ENCODE data around the gene ZC3H7B. TPM values are rescaled to one million over a fixed set of nuclear protein-coding genes. Genes with fewer than 3 reads are reported as not detected.

The ZC3H7B gene
- polyA plus RNA-seq, 1 experiment, result 59.4 TPM

GRCh38 chr22:41311487-41311886 is 10.2 kb downstream of the ZC3H7B start:
- POLR2A ChIA-PET, result no interaction called here
- peaks cover 5% of the 10 kb centered on the region for H3K36me3 ChIP-seq (ENCODE audit: control insufficient read depth, insufficient read depth, low read length)
- H3K27me3 ChIP-seq (ENCODE audit: control insufficient read depth, insufficient read depth, low read length), result no peaks in the 10 kb centered on the region
- TF ChIP-seq, protein P1, sequence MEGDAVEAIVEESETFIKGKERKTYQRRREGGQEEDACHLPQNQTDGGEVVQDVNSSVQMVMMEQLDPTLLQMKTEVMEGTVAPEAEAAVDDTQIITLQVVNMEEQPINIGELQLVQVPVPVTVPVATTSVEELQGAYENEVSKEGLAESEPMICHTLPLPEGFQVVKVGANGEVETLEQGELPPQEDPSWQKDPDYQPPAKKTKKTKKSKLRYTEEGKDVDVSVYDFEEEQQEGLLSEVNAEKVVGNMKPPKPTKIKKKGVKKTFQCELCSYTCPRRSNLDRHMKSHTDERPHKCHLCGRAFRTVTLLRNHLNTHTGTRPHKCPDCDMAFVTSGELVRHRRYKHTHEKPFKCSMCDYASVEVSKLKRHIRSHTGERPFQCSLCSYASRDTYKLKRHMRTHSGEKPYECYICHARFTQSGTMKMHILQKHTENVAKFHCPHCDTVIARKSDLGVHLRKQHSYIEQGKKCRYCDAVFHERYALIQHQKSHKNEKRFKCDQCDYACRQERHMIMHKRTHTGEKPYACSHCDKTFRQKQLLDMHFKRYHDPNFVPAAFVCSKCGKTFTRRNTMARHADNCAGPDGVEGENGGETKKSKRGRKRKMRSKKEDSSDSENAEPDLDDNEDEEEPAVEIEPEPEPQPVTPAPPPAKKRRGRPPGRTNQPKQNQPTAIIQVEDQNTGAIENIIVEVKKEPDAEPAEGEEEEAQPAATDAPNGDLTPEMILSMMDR (IDR thresholded peaks at IDR 0.05; ENCODE audit: insufficient read depth, low read depth, low read length), result no peak
- no peak for DNase-seq (ENCODE audit: low read depth)
- CTCF ChIA-PET, result interaction anchor here (0.9 to 1.2 kb wide), 2 partner anchors 9 to 10 kb away, joined by 3 read pairs; partner anchors contain the start of gene ZC3H7B
- H3K4me3 ChIP-seq (ENCODE audit: low read depth, low read length), result no peak overlapping the region

DNA sequence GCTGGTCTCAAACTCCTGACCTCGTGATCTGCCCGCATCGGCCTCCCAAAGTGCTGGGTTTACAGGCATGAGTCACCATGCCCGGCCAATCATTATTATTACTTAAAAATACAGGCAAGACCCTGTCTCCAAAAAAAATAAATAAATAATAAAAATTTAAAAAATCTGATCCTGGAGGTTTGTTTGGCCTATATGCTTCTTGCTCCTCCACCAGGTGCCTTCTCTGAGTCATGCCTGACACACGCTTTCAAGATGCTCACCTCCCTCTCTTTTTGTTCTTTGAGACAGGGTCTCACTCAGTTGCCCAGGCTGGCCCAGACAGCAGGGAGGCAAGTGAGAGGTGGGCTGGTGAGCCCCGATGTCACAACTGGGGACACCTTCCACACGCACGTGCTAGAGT is 13.5 kb downstream of the ZC3H7B start:
- H3K4me3 ChIP-seq (ENCODE audit: low read depth, low read length), result no peak overlapping the region
- no peaks in the 10 kb centered on the region for H3K27me3 ChIP-seq (ENCODE audit: control insufficient read depth, insufficient read depth, low read length)
- ChIA-PET POLR2A (no interaction called here), CTCF (no interaction called here)
- peaks cover 3% of the 10 kb centered on the region; the same call in 1 of the 2 replicates for H3K36me3 ChIP-seq (ENCODE audit: control insufficient read depth, insufficient read depth, low read length)
- no peak for DNase-seq (ENCODE audit: low read depth)
- TF ChIP-seq, protein P1 (IDR thresholded peaks at IDR 0.05; ENCODE audit: insufficient read depth, low read depth, low read length), result no peak

DNA sequence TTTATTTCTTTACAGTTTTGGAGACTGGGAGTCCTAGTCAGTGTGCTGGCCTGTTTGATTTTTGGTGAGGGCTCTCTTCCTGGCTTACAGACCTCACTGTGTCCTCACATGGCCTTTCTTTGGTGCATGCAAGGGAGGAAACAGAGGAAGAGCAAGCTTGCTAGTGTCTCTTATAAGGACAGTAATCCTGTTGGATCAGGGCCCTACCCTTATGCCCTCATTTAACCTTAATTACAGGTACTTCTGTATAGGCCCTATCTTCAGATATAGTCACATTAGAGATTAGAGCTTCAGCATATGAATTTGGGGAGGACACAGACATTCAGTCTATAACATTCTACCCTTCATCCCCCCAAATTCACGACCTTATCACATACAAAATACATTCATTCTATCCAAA is 14.3 kb downstream of the ZC3H7B start:
- H3K27me3 ChIP-seq (ENCODE audit: control insufficient read depth, insufficient read depth, low read length), result no peaks in the 10 kb centered on the region
- POLR2A ChIA-PET, result no interaction called here
- TF ChIP-seq, protein P1 (IDR thresholded peaks at IDR 0.05; ENCODE audit: insufficient read depth, low read depth, low read length), result no peak
- H3K36me3 ChIP-seq (ENCODE audit: control insufficient read depth, insufficient read depth, low read length), result peaks cover 3% of the 10 kb centered on the region
- no peak overlapping the region for H3K4me3 ChIP-seq (ENCODE audit: low read depth, low read length)
- CTCF ChIA-PET, result no interaction called here
- no peak for DNase-seq (ENCODE audit: low read depth)

GRCh38 chr22:41320416-41321240 is 19.3 kb downstream of the ZC3H7B start:
- H3K27me3 ChIP-seq (ENCODE audit: control insufficient read depth, insufficient read depth, low read length), result no peaks in the 10 kb centered on the region
- DNase-seq (ENCODE audit: low read depth), result no peak
- H3K36me3 ChIP-seq (ENCODE audit: control insufficient read depth, insufficient read depth, low read length), result peaks cover 26% of the 10 kb centered on the region
- CTCF ChIA-PET, result interaction anchor here (0.6 kb wide), 1 partner anchor 40 kb away, joined by 3 read pairs; no protein-coding TSS in a partner anchor
- POLR2A ChIA-PET, result no interaction called here
- no peak overlapping the region for H3K4me3 ChIP-seq (ENCODE audit: low read depth, low read length)
- TF ChIP-seq, protein P1 (IDR thresholded peaks at IDR 0.05; ENCODE audit: insufficient read depth, low read depth, low read length), result no peak

- no peak overlapping the region for H3K4me3 ChIP-seq (ENCODE audit: low read depth, low read length)
- CTCF ChIA-PET, result no interaction called here
- H3K27me3 ChIP-seq (ENCODE audit: control insufficient read depth, insufficient read depth, low read length), result no peaks in the 10 kb centered on the region
- TF ChIP-seq, protein P1 (IDR thresholded peaks at IDR 0.05; ENCODE audit: insufficient read depth, low read depth, low read length), result no peak
- peaks cover 47% of the 10 kb centered on the region for H3K36me3 ChIP-seq (ENCODE audit: control insufficient read depth, insufficient read depth, low read length)
- POLR2A ChIA-PET, result no interaction called here
- no peak for DNase-seq (ENCODE audit: low read depth)
Observed at GRCh38 chr22:41324821-41325528, 23.6 kb downstream of the ZC3H7B start.
